Activated CD8-positive, alpha-beta T cell treated with anti-CD3 and anti-CD28 coated beads for 36 hours (primary cell): Measurements from ENCODE around the gene PIRT. TPM values are rescaled to one million over a fixed set of nuclear protein-coding genes. Genes with fewer than 3 reads are reported as not detected.

Experiments used
- ATAC-seq: fragments of 200-7000 bp; cut with Tn5 transposase; one replicate; pipeline ENCODE4 v1.10.0; 2021; ENCODE audit warnings: mild to moderate bottlenecking, moderate library complexity
- CTCF ChIA-PET: fragments of 350-600 bp; sonication (Branson Sonifier 250); formaldehyde crosslinking; loops from one replicate; lab custom pipeline; 2021; ENCODE audit warnings: antibody characterized with exemption; lab: Charles Lee
- POLR2A ChIA-PET: fragments of 350-600 bp; sonication (Branson Sonifier 250); formaldehyde crosslinking; loops from one replicate; lab custom pipeline; 2021; ENCODE audit warnings: antibody characterized with exemption; lab: Charles Lee
- DNase-seq: peaks from one replicate; pipeline ENCODE4 v3.0.0-alpha.2; 2020
- H3K27ac Mint-ChIP-seq: one replicate; pipeline ENCODE4 v1.8.0; 2021; ENCODE audit warnings: mild to moderate bottlenecking, mixed read lengths
- H3K27me3 Mint-ChIP-seq: one replicate; pipeline ENCODE4 v1.8.0; 2021; ENCODE audit warnings: mixed read lengths
- H3K36me3 Mint-ChIP-seq: one replicate; pipeline ENCODE4 v1.8.0; 2021; ENCODE audit warnings: low read depth, mixed read lengths
- H3K4me1 Mint-ChIP-seq: one replicate; pipeline ENCODE4 v1.8.0; 2021; ENCODE audit warnings: low read depth, mixed read lengths
- H3K4me3 Mint-ChIP-seq: one replicate; pipeline ENCODE4 v1.8.0; 2021; ENCODE audit warnings: mild to moderate bottlenecking, moderate library complexity, mixed read lengths
- H3K9me3 Mint-ChIP-seq: one replicate; pipeline ENCODE4 v1.8.0; 2021; ENCODE audit warnings: mixed read lengths
- CTCF ChIP-seq: fragments of 200-600 bp; IDR thresholded peaks from one replicate; pipeline ENCODE4 v1.8.0; 2022; ENCODE audit warnings: antibody characterized with exemption, mild to moderate bottlenecking
- intact Hi-C: fragments of 100-400 bp; cut with micrococcal nuclease; formaldehyde crosslinking; loops from one replicate; pipeline ENCODE4 v1.10.0; 2022
- total RNA-seq, 2 experiments: library from RNA; stranded (reverse); gene quantifications; one replicate each; pipeline ENCODE4 v1.2.3, GENCODE V29; 2021

PIRT gene
- total RNA-seq, 2 experiments from 2014 or later: not detected

DNA sequence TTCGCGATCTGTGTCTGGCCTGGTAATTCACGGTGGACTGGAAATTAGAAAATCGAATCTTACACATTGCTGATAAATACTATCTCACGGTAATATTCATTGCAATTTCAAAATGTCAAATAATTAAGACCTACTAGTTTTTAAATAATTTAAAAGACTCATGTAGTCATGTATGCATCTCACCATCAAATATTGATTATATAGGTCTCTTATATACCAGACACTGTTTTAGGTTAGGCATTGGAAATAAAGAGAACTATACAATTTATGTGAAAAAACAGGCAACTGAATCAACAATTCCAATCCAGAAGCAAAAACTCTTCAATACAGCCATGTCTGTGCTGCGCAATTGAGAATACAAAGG lies 7.5 kb upstream of the PIRT start:
- CTCF ChIA-PET: interaction anchor here (0.6 to 3.8 kb wide), 16 partner anchors 17 to 215 kb away, joined by 3 to 36 read pairs (median 3); no protein-coding TSS in a partner anchor
- intact Hi-C loops: loop anchor here (2.0 to 5.0 kb wide), 3 partner anchors 73 to 199 kb away; no protein-coding TSS in a partner anchor
- Mint-ChIP-seq H3K36me3 (no peaks in the 10 kb centered on the region), H3K4me1 (peaks cover 7% of the 10 kb centered on the region), H3K4me3 (peak overlapping the region; percentile 66), H3K27me3 (peaks cover 1% of the 10 kb centered on the region), H3K9me3 (no peaks in the 10 kb centered on the region), H3K27ac (no peak overlapping the region)
- POLR2A ChIA-PET: interaction anchor here (1.4 kb wide), 1 partner anchor 111 kb away, joined by 4 read pairs; no protein-coding TSS in a partner anchor
- TF ChIP-seq CTCF: peak; percentile 4
- no peak for DNase-seq
- no peak for ATAC-seq

GRCh38 chr17:10844621-10845387 lies 6.9 kb upstream of the PIRT start:
- DNase-seq: peak; percentile 77
- CTCF ChIA-PET: interaction anchor here (0.6 to 3.8 kb wide), 26 partner anchors 8 to 214 kb away, joined by 3 to 36 read pairs (median 3); no protein-coding TSS in a partner anchor
- Mint-ChIP-seq H3K4me3 (peak overlapping the region; percentile 66), H3K36me3 (no peaks in the 10 kb centered on the region), H3K27me3 (peaks cover under 1% of the 10 kb centered on the region), H3K4me1 (peaks cover 7% of the 10 kb centered on the region), H3K27ac (no peak overlapping the region), H3K9me3 (no peaks in the 10 kb centered on the region)
- intact Hi-C loops: loop anchor here (2.0 to 5.0 kb wide), 3 partner anchors 72 to 198 kb away; no protein-coding TSS in a partner anchor
- POLR2A ChIA-PET: interaction anchor here (0.7 to 1.4 kb wide), 2 partner anchors 110 to 132 kb away, joined by 3 to 4 read pairs; no protein-coding TSS in a partner anchor
- TF ChIP-seq CTCF: peak; percentile 91
- peak; percentile 99 for ATAC-seq

- Mint-ChIP-seq H3K27ac (no peak overlapping the region), H3K36me3 (no peaks in the 10 kb centered on the region), H3K27me3 (no peaks in the 10 kb centered on the region), H3K4me3 (no peak overlapping the region), H3K4me1 (peaks cover 7% of the 10 kb centered on the region), H3K9me3 (no peaks in the 10 kb centered on the region)
- ChIA-PET CTCF (interaction anchor here (1.2 to 3.8 kb wide), 6 partner anchors 71 to 213 kb away, joined by 5 to 36 read pairs (median 18); no protein-coding TSS in a partner anchor), POLR2A (no interaction called here)
- ATAC-seq (no peak), DNase-seq (peak; percentile 13)
- intact Hi-C loops: loop anchor here (2.0 kb wide), 2 partner anchors 71 to 197 kb away; no protein-coding TSS in a partner anchor
- TF ChIP-seq CTCF: no peak
Observed at GRCh38 chr17:10843811-10844210, 5.9 kb upstream of the PIRT start.

DNA sequence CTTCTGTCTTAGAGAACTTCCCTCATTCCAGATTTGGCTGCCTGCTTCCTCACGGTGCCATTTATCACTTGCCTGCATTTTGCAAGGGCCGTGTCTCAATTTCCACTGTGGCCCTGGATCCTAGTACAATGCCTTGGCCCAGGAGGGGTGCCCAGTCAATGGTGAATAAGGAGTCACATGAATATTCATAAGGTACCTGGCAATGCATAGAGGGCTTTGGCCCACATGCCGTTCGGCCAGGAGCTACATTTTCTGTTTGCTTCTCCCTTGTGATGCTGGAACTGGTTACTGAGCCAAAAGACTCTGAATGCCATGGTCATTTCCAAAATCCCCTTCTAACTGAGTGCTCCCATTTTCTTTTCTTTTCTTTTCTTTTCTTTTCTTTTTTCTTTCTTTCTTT lies 4.8 kb upstream of the PIRT start:
- no peak for ATAC-seq
- Mint-ChIP-seq H3K36me3 (no peaks in the 10 kb centered on the region), H3K9me3 (no peaks in the 10 kb centered on the region), H3K4me1 (peaks cover 7% of the 10 kb centered on the region), H3K27me3 (no peaks in the 10 kb centered on the region), H3K27ac (no peak overlapping the region), H3K4me3 (no peak overlapping the region)
- ChIA-PET CTCF (interaction anchor here (3.6 to 3.8 kb wide), 3 partner anchors 70 to 196 kb away, joined by 31 to 36 read pairs (median 33); no protein-coding TSS in a partner anchor), POLR2A (interaction anchor here (1.1 kb wide), 1 partner anchor 43 kb away, joined by 3 read pairs; no protein-coding TSS in a partner anchor)
- intact Hi-C loops: no loop called here
- no peak for TF ChIP-seq CTCF
- DNase-seq: no peak
